Nephron progenitor cell (in vitro differentiated cells): ENCODE results near the gene COL9A3.

Experiments
- DNase-seq: peaks from one replicate; pipeline ENCODE4 v3.0.0; 2021
- H3K27ac Mint-ChIP-seq: 2 replicates; pipeline ENCODE4 v1.8.0; 2021; ENCODE audit warnings: mild to moderate bottlenecking, moderate library complexity, mixed read lengths
- H3K27me3 Mint-ChIP-seq: 2 replicates; pipeline ENCODE4 v1.8.0; 2021; ENCODE audit warnings: mild to moderate bottlenecking, low read depth, mixed read lengths; ENCODE audit not compliant: poor library complexity
- H3K36me3 Mint-ChIP-seq: 2 replicates; pipeline ENCODE4 v1.8.0; 2021; ENCODE audit warnings: low read depth, mixed read lengths
- H3K4me1 Mint-ChIP-seq: 2 replicates; pipeline ENCODE4 v1.8.0; 2021; ENCODE audit warnings: mixed read lengths
- H3K4me3 Mint-ChIP-seq: 2 replicates; pipeline ENCODE4 v1.8.0; 2021; ENCODE audit warnings: mild to moderate bottlenecking, moderate library complexity, mixed read lengths
- H3K9me3 Mint-ChIP-seq: 2 replicates; pipeline ENCODE4 v1.8.0; 2021; ENCODE audit warnings: mild to moderate bottlenecking, moderate library complexity, mixed read lengths
- CTCF ChIP-seq: fragments of 200-600 bp; sonication (generic); IDR thresholded peaks from 2 replicates; pipeline ENCODE4 v1.5.0; 2021; ENCODE audit warnings: antibody characterized with exemption

COL9A3 gene

GRCh38 chr20:62801284-62802010 is 15.4 kb upstream of the COL9A3 start:
- no peak for TF ChIP-seq CTCF
- Mint-ChIP-seq H3K4me3 (no peak overlapping the region), H3K9me3 (no peaks in the 10 kb centered on the region), H3K4me1 (peaks cover 44% of the 10 kb centered on the region), H3K27ac (no peak overlapping the region), H3K27me3 (peaks cover 16% of the 10 kb centered on the region), H3K36me3 (peaks cover 40% of the 10 kb centered on the region)
- no peak for DNase-seq

- H3K27ac Mint-ChIP-seq, result no peak overlapping the region
These were observed 14.7 kb upstream of the COL9A3 start for GRCh38 chr20:62802026-62802712.

GRCh38 chr20:62804021-62804626 is 12.7 kb upstream of the COL9A3 start:
- Mint-ChIP-seq H3K4me3 (peak overlapping the region; percentile 85), H3K27ac (no peak overlapping the region), H3K27me3 (peaks cover 11% of the 10 kb centered on the region), H3K9me3 (no peaks in the 10 kb centered on the region), H3K4me1 (peaks cover 38% of the 10 kb centered on the region), H3K36me3 (peaks cover 24% of the 10 kb centered on the region)
- TF ChIP-seq CTCF, result no peak
- DNase-seq, result no peak

More at GRCh38 chr20:62802026-62802712, 14.7 kb upstream of the COL9A3 start:
- peaks cover 40% of the 10 kb centered on the region for H3K36me3 Mint-ChIP-seq
- H3K9me3 Mint-ChIP-seq, result no peaks in the 10 kb centered on the region
- no peak for TF ChIP-seq CTCF
- no peak for DNase-seq
- peaks cover 47% of the 10 kb centered on the region for H3K4me1 Mint-ChIP-seq
- peak overlapping the region; percentile 17 for H3K4me3 Mint-ChIP-seq
- peaks cover 16% of the 10 kb centered on the region for H3K27me3 Mint-ChIP-seq

GRCh38 chr20:62804627-62805154 is 12.2 kb upstream of the COL9A3 start, which contains the start of gene OGFR:
Gene OGFR, plus strand, starts transcription at chr20:62804835. Its CDS starts 25 bp downstream, at chr20:62804860.
- peaks cover 18% of the 10 kb centered on the region for H3K36me3 Mint-ChIP-seq
- no peaks in the 10 kb centered on the region for H3K9me3 Mint-ChIP-seq
- H3K27ac Mint-ChIP-seq, result no peak within 1 kb of the TSS
- peak within 1 kb of the TSS; percentile 87 for H3K4me3 Mint-ChIP-seq
- peaks cover 38% of the 10 kb centered on the region for H3K4me1 Mint-ChIP-seq
- peaks cover 11% of the 10 kb centered on the region for H3K27me3 Mint-ChIP-seq
- DNase-seq, result peak; percentile 73
- TF ChIP-seq CTCF, result no peak

GRCh38 chr20:62805155-62805710 is 11.6 kb upstream of the COL9A3 start:
- H3K27ac Mint-ChIP-seq, result no peak overlapping the region
- H3K9me3 Mint-ChIP-seq, result no peaks in the 10 kb centered on the region
- H3K4me3 Mint-ChIP-seq, result peak overlapping the region; percentile 79
- no peak for TF ChIP-seq CTCF
- peak; percentile 48 for DNase-seq
- H3K36me3 Mint-ChIP-seq, result peaks cover 13% of the 10 kb centered on the region
- peaks cover 38% of the 10 kb centered on the region for H3K4me1 Mint-ChIP-seq
- peaks cover 11% of the 10 kb centered on the region for H3K27me3 Mint-ChIP-seq
